GM21576 (cell line): ENCODE results near the gene PWWP2B.

Experiments
- ATAC-seq: cut with Tn5 transposase; IDR thresholded peaks from one replicate; pipeline ENCODE4 v1.9.1; 2021; ENCODE audit warnings: mild to moderate bottlenecking, moderate library complexity; ENCODE audit not compliant: unreplicated experiment

The PWWP2B gene

DNA sequence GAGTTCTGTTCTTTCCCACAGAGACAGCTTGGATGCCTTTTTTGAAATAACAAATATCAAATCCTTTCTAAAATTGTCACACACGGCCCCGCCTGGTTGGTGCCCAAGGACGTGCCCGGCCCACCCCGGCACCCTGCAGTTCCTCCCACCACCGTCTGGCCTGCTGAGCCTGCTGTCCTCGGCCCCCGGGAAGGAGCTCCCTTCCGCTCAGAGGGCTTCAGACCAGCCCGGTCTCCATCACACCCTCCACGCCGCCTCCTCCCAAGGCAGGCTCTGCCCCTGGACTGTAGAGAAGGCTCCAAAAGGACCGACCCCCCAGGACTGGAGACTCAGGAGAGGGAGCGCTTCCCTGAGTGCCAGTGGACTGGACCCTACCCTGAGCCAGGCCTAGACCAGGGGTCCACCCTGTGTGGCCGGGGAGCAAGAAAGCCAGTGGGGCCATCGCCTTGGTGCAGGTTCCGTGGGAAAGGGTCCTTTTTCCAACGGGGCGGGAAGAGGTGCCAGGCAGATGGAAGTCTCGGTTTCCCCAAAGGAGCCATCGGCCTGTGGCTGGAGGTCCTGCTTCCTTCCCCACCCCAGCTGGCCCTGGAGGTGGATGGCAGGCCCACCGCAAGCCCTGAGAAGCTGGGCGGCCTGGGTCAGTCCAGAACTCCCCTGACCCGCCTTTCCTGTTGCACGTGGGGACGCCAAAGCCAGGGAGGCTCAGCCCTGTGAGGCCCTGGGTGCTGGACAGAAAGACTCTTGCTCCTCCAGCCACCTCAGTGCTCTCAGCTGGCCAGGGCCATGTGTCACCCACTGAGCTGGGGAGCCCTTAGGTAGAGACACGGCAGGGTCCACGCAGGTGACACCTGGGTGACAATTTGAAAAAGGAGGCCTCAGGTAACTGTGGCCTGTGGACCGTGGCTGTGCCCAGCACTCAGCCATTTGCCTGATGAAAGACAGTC is 69.8 kb downstream of the PWWP2B start:
- no peak for ATAC-seq
